ENCODE data around the gene AIP. TPM values are rescaled to one million over a fixed set of nuclear protein-coding genes. Genes with fewer than 3 reads are reported as not detected.

AIP gene
- total RNA-seq, 1 experiment from 2014 or later = 61.0 TPM

- no peak overlapping the region for H2AFZ ChIP-seq (ENCODE audit: low read depth, low read length, poor library complexity, severe bottlenecking)
- TF ChIP-seq ZNF274 (IDR thresholded peaks at IDR 0.05; ENCODE audit: low read depth, low read length) (no peak), SIN3A (IDR thresholded peaks at IDR 0.05; ENCODE audit: low read depth) (no peak)
- no peaks in the 10 kb centered on the region for H3K4me1 ChIP-seq (ENCODE audit: control insufficient read depth in 1 of 2, insufficient read depth in 2 of 2, low read length in 2 of 2)
- H3K4me3 ChIP-seq (replicated peaks in 1 of 2; ENCODE audit: low read depth in 1 of 2, low read length in 2 of 2) = no peak overlapping the region
- ChIA-PET CTCF (no interaction called here), RAD21 (ENCODE audit: low non-redundant PET in 1 of 2, low total read pairs in 2 of 2, uncharacterized antibody in 2 of 2, unreplicated experiment in 2 of 2) (no interaction called here), POLR2A (no interaction called here)
- H3K9me3 ChIP-seq (ENCODE audit: control insufficient read depth in 1 of 2, insufficient read depth in 1 of 2, low read depth in 1 of 2, low read length in 2 of 2) = peaks cover 9 to 11% of the 10 kb centered on the region in 2 experiments; a peak in 2 of 4 replicates
- no peaks in the 10 kb centered on the region for H3K9me2 ChIP-seq (ENCODE audit: insufficient read depth)
- H3K9ac ChIP-seq (ENCODE audit: low read length) = no peak overlapping the region
- no peak overlapping the region for H3K4me2 ChIP-seq (ENCODE audit: low read length)
- DNase-seq (ENCODE audit: low read depth, low spot score) = no peak
- H3K27ac ChIP-seq (ENCODE audit: low read depth, low read length) = no peak overlapping the region
- BruUV-seq (replicated peaks) = no TSS peak
- no peaks in the 10 kb centered on the region for H3K27me3 ChIP-seq (ENCODE audit: insufficient read depth, low read length)
- intact Hi-C loops (cut with micrococcal nuclease) = no loop called here
- H3K79me2 ChIP-seq (ENCODE audit: insufficient read depth, low read length) = no peaks in the 10 kb centered on the region
- no peak for ATAC-seq
- H3K36me3 ChIP-seq (ENCODE audit: control insufficient read depth in 1 of 2, insufficient read depth in 2 of 2, low read length in 2 of 2) = no peaks in the 10 kb centered on the region
- H4K20me1 ChIP-seq (ENCODE audit: insufficient read depth) = no peaks in the 10 kb centered on the region
These were observed 55.5 kb downstream of the AIP start for GRCh38 chr11:67538306-67538705.

- peaks cover 5% of the 10 kb centered on the region in 2 experiments; a peak in 1 of 4 replicates for H3K9me3 ChIP-seq (ENCODE audit: control insufficient read depth in 1 of 2, insufficient read depth in 1 of 2, low read depth in 1 of 2, low read length in 2 of 2)
- no peaks in the 10 kb centered on the region for H3K9me2 ChIP-seq (ENCODE audit: insufficient read depth)
- H3K4me3 ChIP-seq (replicated peaks in 1 of 2; ENCODE audit: low read depth in 1 of 2, low read length in 2 of 2) = no peak overlapping the region
- no peaks in the 10 kb centered on the region for H3K27me3 ChIP-seq (ENCODE audit: insufficient read depth, low read length)
- no peak for DNase-seq (ENCODE audit: low read depth, low spot score)
- intact Hi-C loops (cut with micrococcal nuclease) = no loop called here
- H3K79me2 ChIP-seq (ENCODE audit: insufficient read depth, low read length) = no peaks in the 10 kb centered on the region
- H3K4me1 ChIP-seq (ENCODE audit: control insufficient read depth in 1 of 2, insufficient read depth in 2 of 2, low read length in 2 of 2) = no peaks in the 10 kb centered on the region
- H3K36me3 ChIP-seq (ENCODE audit: control insufficient read depth in 1 of 2, insufficient read depth in 2 of 2, low read length in 2 of 2) = no peaks in the 10 kb centered on the region
- ChIA-PET RAD21 (ENCODE audit: low non-redundant PET in 1 of 2, low total read pairs in 2 of 2, uncharacterized antibody in 2 of 2, unreplicated experiment in 2 of 2) (no interaction called here), CTCF (no interaction called here), POLR2A (no interaction called here)
- H2AFZ ChIP-seq (ENCODE audit: low read depth, low read length, poor library complexity, severe bottlenecking) = no peak overlapping the region
- no peaks in the 10 kb centered on the region for H4K20me1 ChIP-seq (ENCODE audit: insufficient read depth)
- no TSS peak for BruUV-seq (replicated peaks)
- no peak for ATAC-seq
- H3K4me2 ChIP-seq (ENCODE audit: low read length) = no peak overlapping the region
- H3K9ac ChIP-seq (ENCODE audit: low read length) = no peak overlapping the region
- no peak overlapping the region for H3K27ac ChIP-seq (ENCODE audit: low read depth, low read length)
- no peak for TF ChIP-seq MAX (IDR thresholded peaks at IDR 0.05)
- no peak for TF ChIP-seq CTCF (IDR thresholded peaks at IDR 0.05 in 2 of 3, conservative IDR thresholded peaks at IDR 0.05 in 1 of 3; ENCODE audit: borderline replicate concordance in 1 of 3, insufficient read depth in 1 of 3, low read depth in 2 of 3, low read length in 2 of 3)
- no peak for TF ChIP-seq EZH2 (IDR thresholded peaks at IDR 0.05)
- no peak for TF ChIP-seq CBX3 (IDR thresholded peaks at IDR 0.05; ENCODE audit: low read depth)
- no peak for TF ChIP-seq YY1 (IDR thresholded peaks at IDR 0.05; ENCODE audit: extremely low read depth, insufficient replicate concordance, low read depth, low read length)
- no peak for TF ChIP-seq ZFX (IDR thresholded peaks at IDR 0.05)
- no peak for TF ChIP-seq POLR2A (IDR thresholded peaks at IDR 0.05; ENCODE audit: borderline replicate concordance, extremely low read depth, insufficient read depth, insufficient read length)
- TF ChIP-seq SRF (IDR thresholded peaks at IDR 0.05; ENCODE audit: low read depth) = no peak
- no peak for TF ChIP-seq ZBTB33 (IDR thresholded peaks at IDR 0.05; ENCODE audit: extremely low read depth, insufficient replicate concordance, low read length)
- no peak for TF ChIP-seq EGR1 (IDR thresholded peaks at IDR 0.05; ENCODE audit: low read depth)
- TF ChIP-seq SP1 (IDR thresholded peaks at IDR 0.05; ENCODE audit: low read depth) = no peak
- TF ChIP-seq EZH2phosphoT487 (IDR thresholded peaks at IDR 0.05; ENCODE audit: borderline replicate concordance) = no peak
- TF ChIP-seq FOSL1 (IDR thresholded peaks at IDR 0.05; ENCODE audit: low read depth) = no peak
- no peak for TF ChIP-seq POLR2AphosphoS5 (IDR thresholded peaks at IDR 0.05; ENCODE audit: low read depth, low read length)
- TF ChIP-seq CEBPB (IDR thresholded peaks at IDR 0.05; ENCODE audit: low read depth) = no peak
- no peak for TF ChIP-seq TCF7L2 (IDR thresholded peaks at IDR 0.05; ENCODE audit: borderline replicate concordance, extremely low read depth, insufficient read depth, insufficient read length)
- no peak for TF ChIP-seq JUND (IDR thresholded peaks at IDR 0.05)
These were observed 56.1 kb downstream of the AIP start for GRCh38 chr11:67538823-67539505.

Measured in HCT116 (cell line).